Esophagus squamous epithelium (tissue), 4 donors: ENCODE data around the gene EGFR.

ENCODE experiments used
- CTCF ChIP-seq, 6 experiments: fragments of 450-650 bp in 4 of 6; fragments of 200-600 bp in 2 of 6; sonication (generic) in 2 of 6; IDR thresholded peaks; one replicate each; pipeline ENCODE4 v1.5.1; 2016 to 2019; ENCODE audit warnings: antibody characterized with exemption in 6 of 6, mild to moderate bottlenecking in 4 of 6, moderate library complexity in 4 of 6
- POLR2A ChIP-seq, 4 donors: fragments of 450-650 bp; IDR thresholded peaks; one replicate each; pipeline ENCODE4 v1.6.1; 2017; ENCODE audit warnings: antibody characterized with exemption in 4 of 4, mild to moderate bottlenecking in 4 of 4, moderate library complexity in 3 of 4

GRCh38 chr7:55109404-55110167 lies 90.8 kb downstream of the EGFR start:
- TF ChIP-seq CTCF (IDR thresholded peaks at IDR 0.05) = no peak
- no peak for TF ChIP-seq POLR2A (IDR thresholded peaks at IDR 0.05)
